ENCODE measurements around the gene DISP3. TPM values are rescaled to one million over a fixed set of nuclear protein-coding genes. Genes with fewer than 3 reads are reported as not detected.

The DISP3 gene
- total and polyA plus RNA-seq, 10 donors = 0.06 to 0.69 (median 0.43) TPM

- DNase-seq = no peak
- TF ChIP-seq POLR2AphosphoS5 (IDR thresholded peaks at IDR 0.05) (no peak), POLR2A (IDR thresholded peaks at IDR 0.05) (no peak)
- TF ChIP-seq, protein P1, sequence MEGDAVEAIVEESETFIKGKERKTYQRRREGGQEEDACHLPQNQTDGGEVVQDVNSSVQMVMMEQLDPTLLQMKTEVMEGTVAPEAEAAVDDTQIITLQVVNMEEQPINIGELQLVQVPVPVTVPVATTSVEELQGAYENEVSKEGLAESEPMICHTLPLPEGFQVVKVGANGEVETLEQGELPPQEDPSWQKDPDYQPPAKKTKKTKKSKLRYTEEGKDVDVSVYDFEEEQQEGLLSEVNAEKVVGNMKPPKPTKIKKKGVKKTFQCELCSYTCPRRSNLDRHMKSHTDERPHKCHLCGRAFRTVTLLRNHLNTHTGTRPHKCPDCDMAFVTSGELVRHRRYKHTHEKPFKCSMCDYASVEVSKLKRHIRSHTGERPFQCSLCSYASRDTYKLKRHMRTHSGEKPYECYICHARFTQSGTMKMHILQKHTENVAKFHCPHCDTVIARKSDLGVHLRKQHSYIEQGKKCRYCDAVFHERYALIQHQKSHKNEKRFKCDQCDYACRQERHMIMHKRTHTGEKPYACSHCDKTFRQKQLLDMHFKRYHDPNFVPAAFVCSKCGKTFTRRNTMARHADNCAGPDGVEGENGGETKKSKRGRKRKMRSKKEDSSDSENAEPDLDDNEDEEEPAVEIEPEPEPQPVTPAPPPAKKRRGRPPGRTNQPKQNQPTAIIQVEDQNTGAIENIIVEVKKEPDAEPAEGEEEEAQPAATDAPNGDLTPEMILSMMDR (IDR thresholded peaks at IDR 0.05 in 8 of 11, conservative IDR thresholded peaks at IDR 0.05 in 3 of 11) = no peak
- Histone ChIP-seq H3K9me3 (no peaks in the 10 kb centered on the region), H3K4me1 (peaks cover 0 to 8% (median 0%) of the 10 kb centered on the region in 6 donors), H3K4me3 (no peak overlapping the region), H3K36me3 (no peaks in the 10 kb centered on the region), H3K27me3 (replicated peaks in 1 of 7) (no peaks in the 10 kb centered on the region), H3K27ac (no peak overlapping the region)
- WGBS, 5 donors = 85 to 92% (median 91%) methylated on average over 11 to 12 of the region's 12 CpGs
- intact Hi-C loops (cut with DNase I; ENCODE audit: low total_unique reads) = no loop called here
Observed at GRCh38 chr1:11521582-11522399, 42.8 kb downstream of the DISP3 start.

DNA sequence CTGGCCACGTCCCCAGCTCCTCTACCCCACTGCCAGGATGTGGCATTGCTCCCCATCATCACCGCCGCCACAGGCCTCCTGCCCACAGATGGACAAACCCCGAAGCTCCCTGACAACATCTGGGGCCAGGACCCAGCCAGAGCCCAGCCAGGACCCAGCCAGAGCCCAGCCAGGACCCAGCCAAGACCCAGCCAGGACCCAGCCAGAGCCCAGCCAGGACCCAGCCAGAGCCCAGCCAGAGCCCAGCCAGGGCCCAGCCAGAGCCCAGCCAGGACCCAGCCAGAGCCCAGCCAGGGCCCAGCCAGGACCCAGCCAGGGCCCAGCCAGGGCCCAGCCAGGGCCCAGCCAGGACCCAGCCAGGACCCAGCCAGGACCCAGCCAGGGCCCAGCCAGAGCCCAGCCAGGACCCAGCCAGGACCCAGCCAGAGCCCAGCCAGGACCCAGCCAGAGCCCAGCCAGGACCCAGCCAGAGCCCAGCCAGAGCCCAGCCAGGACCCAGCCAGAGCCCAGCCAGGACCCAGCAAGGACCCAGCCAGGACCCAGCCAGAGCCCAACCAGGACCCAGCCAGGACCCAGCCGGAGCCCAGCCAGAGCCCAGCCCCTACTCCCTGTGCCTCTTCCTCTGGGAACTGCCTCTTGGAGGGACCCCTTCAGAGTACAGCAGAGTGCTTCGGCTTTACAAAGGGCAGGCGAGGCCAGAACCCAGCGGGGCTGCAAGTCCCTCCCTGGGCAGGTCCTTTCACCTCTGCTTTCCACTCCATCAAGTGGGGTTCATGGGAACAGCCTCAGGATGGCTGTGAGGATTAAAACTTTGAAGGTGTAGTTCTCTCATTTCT, 43.7 kb downstream of the DISP3 start:
- Histone ChIP-seq H3K4me3 (no peak overlapping the region), H3K27me3 (replicated peaks in 1 of 7) (no peaks in the 10 kb centered on the region), H3K27ac (no peak overlapping the region), H3K9me3 (no peaks in the 10 kb centered on the region), H3K4me1 (peaks cover 0 to 8% (median 0%) of the 10 kb centered on the region in 6 donors), H3K36me3 (no peaks in the 10 kb centered on the region)
- DNase-seq = peak; percentile 76
- TF ChIP-seq, protein P1 (IDR thresholded peaks at IDR 0.05 in 8 of 11, conservative IDR thresholded peaks at IDR 0.05 in 3 of 11) = no peak
- no peak for TF ChIP-seq POLR2AphosphoS5 (IDR thresholded peaks at IDR 0.05)
- no peak for TF ChIP-seq POLR2A (IDR thresholded peaks at IDR 0.05)
- intact Hi-C loops (cut with DNase I; ENCODE audit: low total_unique reads) = no loop called here
- 76 to 94% (median 83%) methylated on average over 7 to 8 of the region's 8 CpGs for WGBS, 5 donors

DNA sequence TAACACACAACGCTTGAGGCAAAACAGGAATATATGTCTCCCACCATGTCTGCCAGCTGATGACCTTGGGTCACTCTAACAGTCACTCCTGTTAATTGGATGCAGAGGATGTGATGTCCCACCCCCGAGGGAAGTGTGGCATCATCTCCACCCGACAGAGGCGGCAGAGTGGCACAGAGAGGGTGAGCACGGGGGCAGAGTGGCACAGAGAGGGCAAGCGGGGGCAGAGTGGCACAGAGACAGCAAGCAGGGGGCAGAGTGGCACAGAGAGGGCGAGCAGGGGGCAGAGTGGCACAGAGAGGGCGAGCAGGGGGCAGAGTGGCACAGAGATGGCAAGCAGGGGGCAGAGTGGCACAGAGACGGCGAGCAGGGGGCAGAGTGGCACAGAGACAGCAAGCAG, 44.3 kb downstream of the DISP3 start:
- Histone ChIP-seq H3K36me3 (no peaks in the 10 kb centered on the region), H3K27me3 (replicated peaks in 1 of 7) (no peaks in the 10 kb centered on the region), H3K4me1 (peaks cover 0 to 8% (median 0%) of the 10 kb centered on the region in 6 donors), H3K9me3 (no peaks in the 10 kb centered on the region), H3K4me3 (no peak overlapping the region), H3K27ac (no peak overlapping the region)
- intact Hi-C loops (cut with DNase I; ENCODE audit: low total_unique reads) = no loop called here
- TF ChIP-seq POLR2A (IDR thresholded peaks at IDR 0.05) (no peak), POLR2AphosphoS5 (IDR thresholded peaks at IDR 0.05) (no peak)
- TF ChIP-seq, protein P1 (IDR thresholded peaks at IDR 0.05 in 8 of 11, conservative IDR thresholded peaks at IDR 0.05 in 3 of 11) = no peak
- WGBS, 5 donors = 63 to 80% (median 72%) methylated on average over 10 of the region's 10 CpGs
- DNase-seq = peak; percentile 56

Measured in spleen (tissue), 11 donors.